MM.1S (cell line): ENCODE results near the gene RPS2.

ENCODE experiments used
- CTCF ChIP-seq: fragments of 300-600 bp; sonication (generic); IDR thresholded peaks from 2 replicates; pipeline ENCODE4 v1.5.1; 2016; ENCODE audit warnings: antibody characterized with exemption, low read length, mixed read lengths
- EZH2 ChIP-seq: fragments of 300-600 bp; sonication (generic); optimal IDR thresholded peaks from 2 replicates; pipeline ENCODE3; 2017; ENCODE audit warnings: low read depth, mild to moderate bottlenecking, antibody characterized with exemption, low read length, mixed read lengths
- EZH2phosphoT487 ChIP-seq: fragments of 300-600 bp; sonication (generic); IDR thresholded peaks from 2 replicates; pipeline ENCODE4 v1.6.1; 2018; ENCODE audit warnings: antibody characterized with exemption, low read length

- TF ChIP-seq CTCF (no peak), EZH2 (no peak), EZH2phosphoT487 (no peak)
Observed at GRCh38 chr16:1942810-1943726, 21.6 kb downstream of the RPS2 start, which contains the start of gene MSRB1.
